ENCODE results near the gene MBOAT1. TPM values are rescaled to one million over a fixed set of nuclear protein-coding genes. Genes with fewer than 3 reads are reported as not detected.

The MBOAT1 gene
- total RNA-seq, 3 donors from 2014 or later (not counting 1 experiment from before 2014, with no cell fraction given) = 3.6 to 7.5 (median 5.2) TPM

DNA sequence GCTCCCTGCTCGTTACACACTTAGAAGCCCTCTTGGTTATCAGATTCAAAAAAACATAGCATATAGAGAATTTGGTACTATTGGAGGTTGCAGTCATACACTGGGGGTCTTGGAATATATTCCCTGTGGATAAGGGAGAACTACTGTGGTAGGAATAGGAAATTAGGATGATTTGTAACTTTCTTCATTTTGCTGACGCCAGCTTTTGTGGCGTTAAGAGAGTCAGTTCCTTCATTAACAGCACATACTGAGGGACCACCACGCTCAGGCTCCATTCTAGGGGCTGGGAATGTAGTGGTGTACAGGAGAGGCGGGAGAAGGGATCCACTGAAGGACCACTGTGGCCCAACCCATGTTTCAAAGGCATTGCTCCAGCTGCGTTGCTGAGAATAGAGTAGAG is 140.3 kb downstream of the MBOAT1 start:
- no peak overlapping the region for H3K4me3 Mint-ChIP-seq

DNA sequence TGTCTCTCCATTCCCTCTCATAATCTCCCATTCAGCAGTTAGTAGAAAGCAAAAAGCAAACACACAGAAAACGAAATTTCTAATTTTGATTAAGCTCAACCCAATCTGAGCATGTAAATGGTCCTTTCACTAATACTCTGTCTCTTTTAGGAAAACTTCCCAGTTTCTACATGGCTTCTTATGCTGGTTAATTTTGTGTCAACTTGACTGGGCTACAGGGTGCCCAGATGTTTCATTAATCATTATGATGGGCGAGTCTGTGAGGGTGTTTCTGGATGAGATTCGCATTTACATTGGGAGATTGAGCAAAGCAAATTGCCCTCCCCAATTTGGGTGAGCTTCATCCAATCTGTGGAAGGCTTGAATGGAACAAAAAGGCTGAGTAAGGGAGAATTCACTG is 142.2 kb downstream of the MBOAT1 start:
- no peaks in the 10 kb centered on the region for H3K4me1 Mint-ChIP-seq
- DNase-seq (no peak), ATAC-seq (no peak)
- TF ChIP-seq, protein P1, sequence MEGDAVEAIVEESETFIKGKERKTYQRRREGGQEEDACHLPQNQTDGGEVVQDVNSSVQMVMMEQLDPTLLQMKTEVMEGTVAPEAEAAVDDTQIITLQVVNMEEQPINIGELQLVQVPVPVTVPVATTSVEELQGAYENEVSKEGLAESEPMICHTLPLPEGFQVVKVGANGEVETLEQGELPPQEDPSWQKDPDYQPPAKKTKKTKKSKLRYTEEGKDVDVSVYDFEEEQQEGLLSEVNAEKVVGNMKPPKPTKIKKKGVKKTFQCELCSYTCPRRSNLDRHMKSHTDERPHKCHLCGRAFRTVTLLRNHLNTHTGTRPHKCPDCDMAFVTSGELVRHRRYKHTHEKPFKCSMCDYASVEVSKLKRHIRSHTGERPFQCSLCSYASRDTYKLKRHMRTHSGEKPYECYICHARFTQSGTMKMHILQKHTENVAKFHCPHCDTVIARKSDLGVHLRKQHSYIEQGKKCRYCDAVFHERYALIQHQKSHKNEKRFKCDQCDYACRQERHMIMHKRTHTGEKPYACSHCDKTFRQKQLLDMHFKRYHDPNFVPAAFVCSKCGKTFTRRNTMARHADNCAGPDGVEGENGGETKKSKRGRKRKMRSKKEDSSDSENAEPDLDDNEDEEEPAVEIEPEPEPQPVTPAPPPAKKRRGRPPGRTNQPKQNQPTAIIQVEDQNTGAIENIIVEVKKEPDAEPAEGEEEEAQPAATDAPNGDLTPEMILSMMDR (IDR thresholded peaks at IDR 0.05) = no peak
- H3K36me3 Mint-ChIP-seq = no peaks in the 10 kb centered on the region
- H3K27me3 Mint-ChIP-seq (ENCODE audit: low read depth in 2 of 2) = peaks cover 21 to 33% of the 10 kb centered on the region in 2 donors
- H3K36me3 ChIP-seq (ENCODE audit: control insufficient read depth, insufficient read depth, low read length) = no peaks in the 10 kb centered on the region
- H3K4me1 ChIP-seq (ENCODE audit: control insufficient read depth, insufficient read depth, low read length) = no peaks in the 10 kb centered on the region
- H3K27ac ChIP-seq (ENCODE audit: low read length) = no peak overlapping the region
- H3K4me3 Mint-ChIP-seq = no peak overlapping the region
- no peaks in the 10 kb centered on the region for H3K9me3 ChIP-seq (ENCODE audit: control insufficient read depth, insufficient read depth, low read length)
- no peak overlapping the region for H3K27ac Mint-ChIP-seq
- no peak overlapping the region for H3K4me3 ChIP-seq (ENCODE audit: low read length)
- H3K9me3 Mint-ChIP-seq = no peaks in the 10 kb centered on the region
- no peaks in the 10 kb centered on the region for H3K27me3 ChIP-seq (ENCODE audit: control insufficient read depth, insufficient read depth, low read length)
- intact Hi-C loops (cut with micrococcal nuclease) = no loop called here
- WGBS (ENCODE audit: insufficient coverage) = 85% methylated on average over 3 of the region's 3 CpGs

More for the DNA sequence above, 140.3 kb downstream of the MBOAT1 start:
- intact Hi-C loops (cut with micrococcal nuclease) = no loop called here
- Mint-ChIP-seq H3K27me3 (ENCODE audit: low read depth in 2 of 2) (peaks cover 27 to 44% of the 10 kb centered on the region in 2 donors), H3K36me3 (peaks cover 14% of the 10 kb centered on the region), H3K4me1 (no peaks in the 10 kb centered on the region), H3K27ac (no peak overlapping the region), H3K9me3 (peaks cover 0 to 2% of the 10 kb centered on the region in 2 donors)
- 98% methylated on average over 5 of the region's 6 CpGs for WGBS (ENCODE audit: insufficient coverage)
- Histone ChIP-seq H3K4me1 (ENCODE audit: control insufficient read depth, insufficient read depth, low read length) (no peaks in the 10 kb centered on the region), H3K27me3 (ENCODE audit: control insufficient read depth, insufficient read depth, low read length) (no peaks in the 10 kb centered on the region), H3K4me3 (ENCODE audit: low read length) (no peak overlapping the region), H3K36me3 (ENCODE audit: control insufficient read depth, insufficient read depth, low read length) (no peaks in the 10 kb centered on the region), H3K27ac (ENCODE audit: low read length) (no peak overlapping the region), H3K9me3 (ENCODE audit: control insufficient read depth, insufficient read depth, low read length) (no peaks in the 10 kb centered on the region)
- DNase-seq = no peak
- ATAC-seq = no peak
- TF ChIP-seq, protein P1 (IDR thresholded peaks at IDR 0.05) = no peak

GRCh38 chr6:20069021-20069522 is 143.2 kb downstream of the MBOAT1 start:
- Histone ChIP-seq H3K4me3 (ENCODE audit: low read length) (no peak overlapping the region), H3K27me3 (ENCODE audit: control insufficient read depth, insufficient read depth, low read length) (no peaks in the 10 kb centered on the region), H3K36me3 (ENCODE audit: control insufficient read depth, insufficient read depth, low read length) (no peaks in the 10 kb centered on the region), H3K4me1 (ENCODE audit: control insufficient read depth, insufficient read depth, low read length) (no peaks in the 10 kb centered on the region), H3K9me3 (ENCODE audit: control insufficient read depth, insufficient read depth, low read length) (no peaks in the 10 kb centered on the region), H3K27ac (ENCODE audit: low read length) (no peak overlapping the region)
- Mint-ChIP-seq H3K27ac (no peak overlapping the region), H3K36me3 (no peaks in the 10 kb centered on the region), H3K4me1 (no peaks in the 10 kb centered on the region), H3K4me3 (no peak overlapping the region), H3K27me3 (ENCODE audit: low read depth in 2 of 2) (peaks cover 19 to 32% of the 10 kb centered on the region in 2 donors), H3K9me3 (no peaks in the 10 kb centered on the region)
- ATAC-seq = no peak
- no peak for DNase-seq
- TF ChIP-seq, protein P1 (IDR thresholded peaks at IDR 0.05) = no peak
- WGBS (ENCODE audit: insufficient coverage) = 80% methylated on average over 12 of the region's 12 CpGs
- intact Hi-C loops (cut with micrococcal nuclease) = no loop called here

DNA sequence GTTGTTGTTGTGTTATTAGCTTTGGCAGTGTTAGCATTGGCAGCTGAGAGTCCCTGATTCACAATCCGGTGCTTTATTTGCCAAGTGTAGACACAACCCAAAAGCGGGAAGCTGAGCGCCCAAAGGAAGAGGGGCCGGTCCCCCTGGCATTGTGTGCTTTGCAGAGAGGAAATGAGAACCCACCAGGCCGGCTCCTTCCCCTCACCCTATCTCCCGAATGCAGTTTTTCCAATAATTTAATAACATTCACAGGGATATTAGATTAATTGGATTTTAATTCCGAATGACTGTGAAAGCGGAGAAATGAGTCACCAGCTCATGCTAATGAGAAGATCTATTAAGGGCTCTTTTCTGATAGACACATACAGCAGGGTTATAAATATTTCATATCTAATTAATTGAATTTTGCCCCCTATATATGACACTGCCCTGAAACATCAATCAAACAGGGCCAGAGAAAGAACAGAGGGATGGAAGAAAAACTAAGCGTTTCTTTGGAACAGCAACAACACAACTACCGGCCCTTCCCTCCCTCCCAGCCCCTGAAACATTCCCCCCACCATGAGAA is 143.8 kb downstream of the MBOAT1 start:
- 69% methylated on average over 6 of the region's 10 CpGs for WGBS (ENCODE audit: insufficient coverage)
- H3K27ac Mint-ChIP-seq = no peak overlapping the region

More for the DNA sequence above, 143.8 kb downstream of the MBOAT1 start:
- H3K27ac ChIP-seq (ENCODE audit: low read length) = no peak overlapping the region
- no peaks in the 10 kb centered on the region for H3K9me3 Mint-ChIP-seq
- DNase-seq (no peak), ATAC-seq (no peak)
- TF ChIP-seq, protein P1 (IDR thresholded peaks at IDR 0.05) = no peak
- no peaks in the 10 kb centered on the region for H3K36me3 Mint-ChIP-seq
- H3K4me1 Mint-ChIP-seq = no peaks in the 10 kb centered on the region
- H3K4me3 Mint-ChIP-seq = no peak overlapping the region
- H3K9me3 ChIP-seq (ENCODE audit: control insufficient read depth, insufficient read depth, low read length) = no peaks in the 10 kb centered on the region
- intact Hi-C loops (cut with micrococcal nuclease) = no loop called here
- no peaks in the 10 kb centered on the region for H3K27me3 ChIP-seq (ENCODE audit: control insufficient read depth, insufficient read depth, low read length)
- no peaks in the 10 kb centered on the region for H3K36me3 ChIP-seq (ENCODE audit: control insufficient read depth, insufficient read depth, low read length)
- H3K4me3 ChIP-seq (ENCODE audit: low read length) = no peak overlapping the region
- peaks cover 18 to 32% of the 10 kb centered on the region in 2 donors for H3K27me3 Mint-ChIP-seq (ENCODE audit: low read depth in 2 of 2)
- no peaks in the 10 kb centered on the region for H3K4me1 ChIP-seq (ENCODE audit: control insufficient read depth, insufficient read depth, low read length)

Measured in natural killer cell (primary cell).